GM12801 (cell line): ENCODE measurements around the gene GABBR1.

Experiments
- TF ChIP-seq, protein P1 (sequence below): IDR thresholded peaks from one replicate; pipeline ENCODE4 v1.5.1; 2011; ENCODE audit warnings: control low read depth; ENCODE audit not compliant: insufficient read length; ENCODE audit errors: extremely low read depth

Gene GABBR1

DNA sequence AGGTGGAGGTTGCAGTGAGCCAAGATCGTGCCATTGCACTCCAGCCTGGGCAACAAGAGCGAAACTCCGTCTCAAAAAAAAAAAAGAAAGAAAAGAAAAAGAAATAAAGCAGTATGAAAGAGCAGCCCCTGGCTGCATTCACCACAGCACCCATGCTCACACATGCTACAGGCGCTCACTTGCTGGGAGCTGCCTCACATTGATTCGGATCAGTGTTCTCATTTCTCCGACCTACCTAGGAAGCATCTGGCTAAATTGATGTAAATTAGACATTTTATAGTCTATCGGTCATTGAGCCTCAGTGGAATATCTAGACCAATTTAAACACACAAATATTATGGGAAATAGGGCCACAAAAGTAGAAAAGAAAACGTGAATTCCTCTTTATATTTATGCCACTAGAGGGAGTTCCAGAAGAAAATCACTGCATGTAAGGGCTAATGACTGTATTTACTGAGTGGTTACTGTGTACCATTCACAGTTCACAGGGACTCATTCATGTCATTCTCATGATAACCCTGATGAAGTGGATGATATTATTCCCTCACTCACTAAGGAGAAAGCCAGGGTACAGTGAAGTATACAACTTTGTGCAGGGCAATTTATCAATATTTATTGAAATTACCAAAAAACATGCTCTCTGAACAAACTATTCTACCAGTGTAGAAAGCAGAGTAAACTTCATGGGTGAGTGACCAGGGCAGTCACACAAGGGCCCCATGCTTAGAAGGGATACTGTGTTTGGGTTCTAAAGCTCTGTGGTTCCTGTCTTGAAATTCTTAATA, 18.6 kb upstream of the GABBR1 start:
- TF ChIP-seq, protein P1, sequence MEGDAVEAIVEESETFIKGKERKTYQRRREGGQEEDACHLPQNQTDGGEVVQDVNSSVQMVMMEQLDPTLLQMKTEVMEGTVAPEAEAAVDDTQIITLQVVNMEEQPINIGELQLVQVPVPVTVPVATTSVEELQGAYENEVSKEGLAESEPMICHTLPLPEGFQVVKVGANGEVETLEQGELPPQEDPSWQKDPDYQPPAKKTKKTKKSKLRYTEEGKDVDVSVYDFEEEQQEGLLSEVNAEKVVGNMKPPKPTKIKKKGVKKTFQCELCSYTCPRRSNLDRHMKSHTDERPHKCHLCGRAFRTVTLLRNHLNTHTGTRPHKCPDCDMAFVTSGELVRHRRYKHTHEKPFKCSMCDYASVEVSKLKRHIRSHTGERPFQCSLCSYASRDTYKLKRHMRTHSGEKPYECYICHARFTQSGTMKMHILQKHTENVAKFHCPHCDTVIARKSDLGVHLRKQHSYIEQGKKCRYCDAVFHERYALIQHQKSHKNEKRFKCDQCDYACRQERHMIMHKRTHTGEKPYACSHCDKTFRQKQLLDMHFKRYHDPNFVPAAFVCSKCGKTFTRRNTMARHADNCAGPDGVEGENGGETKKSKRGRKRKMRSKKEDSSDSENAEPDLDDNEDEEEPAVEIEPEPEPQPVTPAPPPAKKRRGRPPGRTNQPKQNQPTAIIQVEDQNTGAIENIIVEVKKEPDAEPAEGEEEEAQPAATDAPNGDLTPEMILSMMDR, result no peak

DNA sequence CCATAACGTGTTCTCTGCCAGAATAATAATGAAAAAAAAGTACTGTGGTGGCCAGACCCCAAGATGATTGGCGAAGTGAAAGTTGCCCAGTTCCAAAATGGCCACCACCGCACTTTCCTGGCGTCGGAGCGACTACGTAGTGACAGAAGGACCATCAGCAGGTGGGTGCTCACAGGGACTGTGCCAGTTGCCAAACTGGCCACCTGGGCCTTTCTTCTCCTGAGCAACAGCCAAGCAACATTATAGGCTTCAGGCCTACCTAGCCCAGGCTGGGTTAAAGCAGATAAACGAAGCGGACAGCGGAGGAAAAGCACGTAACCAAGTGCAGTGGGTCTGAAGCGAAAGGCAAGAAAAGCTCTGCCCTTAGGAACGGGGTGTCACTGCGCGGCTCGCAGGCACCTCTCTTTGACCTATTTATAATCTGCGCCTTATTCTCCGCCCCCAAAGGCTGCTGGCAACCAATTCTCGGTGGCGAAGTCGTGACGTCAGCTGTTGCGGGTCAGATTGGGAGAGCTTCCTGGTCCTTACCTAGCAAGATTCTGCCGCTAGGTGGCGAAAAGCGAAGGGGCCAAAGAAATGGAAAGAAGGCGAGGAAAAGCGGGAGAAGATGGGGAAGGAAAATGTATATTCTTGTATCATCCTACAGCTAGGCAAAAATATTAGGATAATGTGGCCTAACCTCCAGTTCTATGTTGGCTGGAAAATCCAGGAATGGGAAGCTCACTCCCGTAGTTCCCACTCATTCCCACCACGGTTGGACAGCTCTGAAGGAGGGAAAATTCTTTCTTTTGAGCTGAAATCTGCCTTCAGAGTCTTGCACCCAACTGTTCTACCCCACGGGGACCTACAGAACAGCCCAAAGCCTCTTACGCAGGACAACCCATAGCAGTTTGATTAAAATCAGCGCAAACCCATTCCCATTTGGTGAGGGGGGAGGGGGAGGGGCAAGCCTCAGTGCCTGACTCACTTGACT, 17.0 kb upstream of the GABBR1 start:
- TF ChIP-seq, protein P1, result no peak

DNA sequence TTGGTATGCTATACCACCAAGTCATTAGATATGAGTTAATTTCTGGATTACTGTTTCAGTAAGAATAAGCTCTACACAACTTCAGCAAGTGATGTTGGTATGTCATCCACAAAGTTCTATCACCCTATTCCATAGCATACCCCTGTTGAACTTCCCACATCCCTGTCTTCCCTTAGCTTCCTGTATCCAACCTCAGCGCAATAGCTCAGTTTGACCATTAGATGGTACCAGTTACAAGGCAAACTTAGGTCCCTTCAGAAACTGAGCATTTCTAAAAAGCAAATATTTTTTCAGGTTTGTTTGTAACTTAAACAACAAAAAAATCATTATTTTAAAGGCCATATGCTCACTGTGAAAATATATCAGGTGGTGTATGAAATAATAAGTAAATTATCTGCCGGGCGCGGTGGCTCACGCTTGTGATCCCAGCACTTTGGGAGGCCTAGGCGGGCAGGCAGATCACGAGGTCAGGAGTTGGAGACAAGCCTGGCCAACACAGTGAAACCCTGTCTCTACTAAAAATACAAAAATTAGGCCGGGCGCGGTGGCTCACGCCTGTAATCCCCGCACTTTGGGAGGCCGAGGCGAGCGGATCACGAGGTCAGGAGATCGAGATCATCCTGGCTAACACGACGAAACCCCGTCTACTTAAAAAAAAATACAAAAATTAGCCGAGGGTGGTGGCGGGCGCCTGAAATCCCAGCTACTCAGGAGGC, 15.1 kb upstream of the GABBR1 start:
- TF ChIP-seq, protein P1, result no peak

DNA sequence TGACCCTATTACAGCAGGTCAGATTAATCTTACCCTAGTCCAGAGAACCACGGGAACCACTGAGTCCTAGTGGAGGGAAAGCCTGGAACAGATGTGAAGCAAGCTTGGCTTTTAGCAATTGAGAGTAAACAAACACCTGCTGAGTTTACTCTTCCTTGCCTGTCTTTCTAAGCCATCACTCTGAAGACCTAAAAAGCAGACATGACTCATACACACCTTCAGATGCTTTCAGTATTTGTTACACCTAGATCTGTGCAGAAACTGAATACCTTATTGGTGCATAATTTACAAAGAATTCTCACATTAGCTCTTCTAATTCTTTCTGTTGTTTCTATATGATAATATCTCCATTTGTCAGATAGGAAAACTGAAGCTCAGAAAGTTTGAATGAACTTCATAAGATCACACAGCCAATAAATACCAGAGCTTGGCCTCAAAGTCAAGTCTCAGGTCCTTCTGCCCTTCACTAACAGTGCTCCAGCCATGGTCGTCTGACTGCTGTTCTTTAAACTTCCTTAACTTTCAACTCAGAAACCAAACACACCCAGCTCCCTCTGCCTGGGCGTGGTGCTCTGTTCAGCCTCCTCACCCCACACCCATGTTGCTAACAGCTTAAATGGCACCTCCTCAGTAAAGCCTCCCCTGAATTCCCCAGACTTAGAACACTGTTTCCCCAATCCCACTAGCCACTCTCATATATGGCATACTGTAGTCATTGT, 8.6 kb upstream of the GABBR1 start:
- TF ChIP-seq, protein P1, result no peak

DNA sequence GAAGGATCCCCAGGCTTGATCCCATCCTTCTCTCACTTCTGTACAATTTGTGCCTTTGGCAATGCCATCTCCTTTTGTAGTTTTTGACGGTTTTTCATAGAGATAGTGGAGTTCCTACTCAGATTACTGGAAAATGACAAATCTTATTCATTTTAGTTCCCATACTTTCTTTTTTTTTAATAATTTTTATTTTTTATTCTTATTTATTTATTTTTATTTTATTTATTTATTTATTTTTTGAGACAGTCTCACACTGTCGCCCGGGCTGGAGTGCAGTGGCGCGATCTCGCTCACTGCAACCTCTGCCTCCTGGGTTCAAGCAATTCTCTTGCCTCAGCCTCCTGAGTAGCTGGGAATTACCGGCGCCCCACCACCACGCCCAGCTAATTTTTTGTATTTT, 4.3 kb upstream of the GABBR1 start:
- TF ChIP-seq, protein P1, result no peak

DNA sequence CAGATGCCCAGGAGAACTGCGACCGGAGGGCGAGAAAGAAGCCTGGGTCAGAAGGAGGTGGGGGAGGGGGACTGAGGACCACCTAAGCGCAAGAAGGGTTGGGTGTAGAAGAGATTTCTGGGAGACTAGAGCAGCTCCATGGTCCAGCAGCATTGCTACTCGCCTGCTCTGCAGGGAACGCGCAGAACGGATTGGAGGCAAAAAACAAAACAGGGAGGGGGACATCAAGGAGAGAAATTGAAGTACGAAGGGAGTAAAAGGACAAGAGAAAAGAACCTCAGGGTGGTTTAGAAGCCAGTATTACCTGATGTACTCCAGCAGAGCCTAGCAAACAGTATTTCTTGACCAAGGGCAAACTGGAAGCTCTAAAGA, 537 bp upstream of the GABBR1 start:
- TF ChIP-seq, protein P1, result no peak
